Activated CD8-positive, alpha-beta T cell treated with anti-CD3 and anti-CD28 coated beads for 36 hours (primary cell): ENCODE data around the gene GABARAPL2. TPM values are rescaled to one million over a fixed set of nuclear protein-coding genes. Genes with fewer than 3 reads are reported as not detected.

Experiments
- ATAC-seq: fragments of 200-7000 bp; cut with Tn5 transposase; one replicate; pipeline ENCODE4 v1.10.0; 2021; ENCODE audit warnings: mild to moderate bottlenecking, moderate library complexity
- CTCF ChIA-PET: fragments of 350-600 bp; sonication (Branson Sonifier 250); formaldehyde crosslinking; loops from one replicate; lab custom pipeline; 2021; ENCODE audit warnings: antibody characterized with exemption; lab: Charles Lee
- POLR2A ChIA-PET: fragments of 350-600 bp; sonication (Branson Sonifier 250); formaldehyde crosslinking; loops from one replicate; lab custom pipeline; 2021; ENCODE audit warnings: antibody characterized with exemption; lab: Charles Lee
- DNase-seq: peaks from one replicate; pipeline ENCODE4 v3.0.0-alpha.2; 2020
- H3K27ac Mint-ChIP-seq: one replicate; pipeline ENCODE4 v1.8.0; 2021; ENCODE audit warnings: mild to moderate bottlenecking, mixed read lengths
- H3K27me3 Mint-ChIP-seq: one replicate; pipeline ENCODE4 v1.8.0; 2021; ENCODE audit warnings: mixed read lengths
- H3K36me3 Mint-ChIP-seq: one replicate; pipeline ENCODE4 v1.8.0; 2021; ENCODE audit warnings: low read depth, mixed read lengths
- H3K4me1 Mint-ChIP-seq: one replicate; pipeline ENCODE4 v1.8.0; 2021; ENCODE audit warnings: low read depth, mixed read lengths
- H3K4me3 Mint-ChIP-seq: one replicate; pipeline ENCODE4 v1.8.0; 2021; ENCODE audit warnings: mild to moderate bottlenecking, moderate library complexity, mixed read lengths
- H3K9me3 Mint-ChIP-seq: one replicate; pipeline ENCODE4 v1.8.0; 2021; ENCODE audit warnings: mixed read lengths
- intact Hi-C: fragments of 100-400 bp; cut with micrococcal nuclease; formaldehyde crosslinking; loops from one replicate; pipeline ENCODE4 v1.10.0; 2022
- total RNA-seq, 2 experiments: library from RNA; stranded (reverse); gene quantifications; one replicate each; pipeline ENCODE4 v1.2.3, GENCODE V29; 2021
- TF ChIP-seq, protein P1 (sequence below): fragments of 200-600 bp; IDR thresholded peaks from one replicate; pipeline ENCODE4 v1.8.0; 2022; ENCODE audit warnings: antibody characterized with exemption, mild to moderate bottlenecking

GABARAPL2 gene
- total RNA-seq, 2 experiments from 2014 or later = 56.3 to 57.4 TPM

DNA sequence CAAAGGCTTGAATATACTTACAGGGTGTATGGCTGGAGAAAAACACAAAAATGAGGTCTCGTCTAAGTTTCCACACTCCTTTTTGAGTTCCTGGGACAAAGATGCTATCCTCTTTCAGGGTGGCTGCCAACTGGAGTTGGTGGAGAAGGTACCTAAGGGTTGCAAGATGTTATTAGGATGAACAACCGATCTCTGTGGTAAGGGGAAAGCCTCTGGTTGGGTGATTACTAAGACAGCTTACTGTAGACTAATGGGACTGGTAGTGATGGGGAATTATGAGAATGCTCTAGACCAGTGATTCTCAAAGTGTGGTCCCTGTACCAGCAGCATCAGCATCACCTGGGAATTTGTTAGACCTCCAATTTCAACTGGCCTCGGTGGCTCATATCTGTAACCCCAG lies 50.9 kb downstream of the GABARAPL2 start:
- Mint-ChIP-seq H3K4me3 (no peak overlapping the region), H3K27me3 (no peaks in the 10 kb centered on the region), H3K9me3 (no peaks in the 10 kb centered on the region), H3K36me3 (peaks cover 50% of the 10 kb centered on the region), H3K4me1 (peaks cover 53% of the 10 kb centered on the region), H3K27ac (peak overlapping the region; percentile 81)
- no peak for DNase-seq
- intact Hi-C loops = no loop called here
- POLR2A ChIA-PET = interaction anchor here (2.9 kb wide), 1 partner anchor 32 kb away, joined by 17 read pairs; the partner anchor contains the start of genes KARS1 and TERF2IP
- CTCF ChIA-PET = interaction anchor here (1.1 kb wide), 1 partner anchor 100 kb away, joined by 3 read pairs; no protein-coding TSS in a partner anchor
- ATAC-seq = no peak
- TF ChIP-seq, protein P1, sequence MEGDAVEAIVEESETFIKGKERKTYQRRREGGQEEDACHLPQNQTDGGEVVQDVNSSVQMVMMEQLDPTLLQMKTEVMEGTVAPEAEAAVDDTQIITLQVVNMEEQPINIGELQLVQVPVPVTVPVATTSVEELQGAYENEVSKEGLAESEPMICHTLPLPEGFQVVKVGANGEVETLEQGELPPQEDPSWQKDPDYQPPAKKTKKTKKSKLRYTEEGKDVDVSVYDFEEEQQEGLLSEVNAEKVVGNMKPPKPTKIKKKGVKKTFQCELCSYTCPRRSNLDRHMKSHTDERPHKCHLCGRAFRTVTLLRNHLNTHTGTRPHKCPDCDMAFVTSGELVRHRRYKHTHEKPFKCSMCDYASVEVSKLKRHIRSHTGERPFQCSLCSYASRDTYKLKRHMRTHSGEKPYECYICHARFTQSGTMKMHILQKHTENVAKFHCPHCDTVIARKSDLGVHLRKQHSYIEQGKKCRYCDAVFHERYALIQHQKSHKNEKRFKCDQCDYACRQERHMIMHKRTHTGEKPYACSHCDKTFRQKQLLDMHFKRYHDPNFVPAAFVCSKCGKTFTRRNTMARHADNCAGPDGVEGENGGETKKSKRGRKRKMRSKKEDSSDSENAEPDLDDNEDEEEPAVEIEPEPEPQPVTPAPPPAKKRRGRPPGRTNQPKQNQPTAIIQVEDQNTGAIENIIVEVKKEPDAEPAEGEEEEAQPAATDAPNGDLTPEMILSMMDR = no peak

DNA sequence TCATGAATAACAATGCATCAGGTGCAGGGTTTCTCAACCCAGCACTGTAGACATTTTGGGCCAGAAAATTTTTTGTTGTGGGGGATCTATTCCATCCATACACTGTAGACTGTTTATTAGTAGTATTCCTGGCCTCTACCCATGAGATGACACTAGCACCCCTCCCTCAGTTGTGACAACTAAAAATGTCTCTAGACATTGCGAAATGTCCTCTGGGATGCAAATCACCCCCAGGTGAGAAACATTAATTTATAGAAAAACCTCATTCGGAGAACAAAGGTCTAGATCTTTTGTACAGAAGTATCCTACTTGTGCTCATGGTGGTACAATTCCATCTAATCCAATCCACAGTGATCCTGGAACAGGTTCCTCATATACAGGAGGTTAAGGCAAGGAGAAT lies 52.6 kb downstream of the GABARAPL2 start:
- Mint-ChIP-seq H3K4me3 (no peak overlapping the region), H3K27me3 (no peaks in the 10 kb centered on the region), H3K4me1 (peaks cover 53% of the 10 kb centered on the region), H3K36me3 (peaks cover 40% of the 10 kb centered on the region), H3K27ac (no peak overlapping the region), H3K9me3 (no peaks in the 10 kb centered on the region)
- TF ChIP-seq, protein P1 = no peak
- POLR2A ChIA-PET = interaction anchor here (1.1 to 2.9 kb wide), 2 partner anchors 30 to 43 kb away, joined by 3 to 17 read pairs; partner anchors contain the start of genes KARS1 and TERF2IP
- CTCF ChIA-PET = interaction anchor here (1.1 to 1.6 kb wide), 2 partner anchors 17 to 146 kb away, joined by 3 read pairs; no protein-coding TSS in a partner anchor
- DNase-seq = no peak
- intact Hi-C loops = no loop called here
- ATAC-seq = no peak

DNA sequence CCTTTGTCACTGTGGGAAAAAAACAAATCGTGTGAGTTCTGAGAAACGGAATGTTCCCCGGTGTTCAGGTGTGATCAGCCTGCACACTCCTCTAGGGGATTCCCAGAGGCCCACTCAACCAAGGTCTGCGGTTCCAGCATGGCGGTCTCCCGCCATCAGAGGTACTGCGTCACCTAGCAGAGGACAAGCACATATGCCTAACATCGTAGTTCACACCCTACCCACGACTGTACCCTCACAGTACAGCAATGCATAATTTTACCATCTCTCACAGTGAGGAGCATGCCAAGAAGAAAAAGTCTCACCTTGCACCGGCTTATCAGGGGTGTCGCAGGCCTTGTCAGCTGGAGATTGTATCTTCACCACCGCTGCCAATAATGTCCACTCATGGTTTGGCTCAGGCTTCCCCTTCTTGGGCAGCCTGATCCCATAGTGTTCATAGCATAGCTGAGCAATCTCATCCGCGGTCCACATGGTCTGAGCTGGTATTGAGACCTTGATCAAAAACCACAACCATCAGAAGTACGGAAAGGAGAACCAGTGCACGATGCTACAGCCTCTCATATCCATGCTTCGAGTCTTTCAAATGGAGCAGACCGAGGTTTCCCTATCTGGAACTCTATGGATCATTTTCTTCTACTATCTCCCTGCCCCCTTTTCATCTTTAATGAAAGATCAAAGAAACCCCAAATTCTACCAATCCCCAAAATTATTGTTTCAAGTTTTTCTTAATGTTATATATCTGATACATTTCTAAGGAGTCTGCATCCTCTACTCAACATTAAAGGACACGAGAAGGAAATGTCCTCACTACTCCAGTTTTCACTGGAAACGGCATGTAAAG lies 54.4 kb downstream of the GABARAPL2 start:
- no peaks in the 10 kb centered on the region for H3K9me3 Mint-ChIP-seq
- peak overlapping the region; percentile 97 for H3K4me3 Mint-ChIP-seq
- H3K4me1 Mint-ChIP-seq = peaks cover 55% of the 10 kb centered on the region
- TF ChIP-seq, protein P1 = no peak
- H3K36me3 Mint-ChIP-seq = peaks cover 41% of the 10 kb centered on the region
- CTCF ChIA-PET = interaction anchor here (1.0 to 3.5 kb wide), 8 partner anchors 19 to 148 kb away, joined by 3 to 15 read pairs (median 3); partner anchors contain the start of genes KARS1 and TERF2IP
- peak overlapping the region; percentile 84 for H3K27ac Mint-ChIP-seq
- H3K27me3 Mint-ChIP-seq = no peaks in the 10 kb centered on the region
- POLR2A ChIA-PET = interaction anchor here (0.7 to 4.1 kb wide), 5 partner anchors 12 to 66 kb away, joined by 3 to 50 read pairs (median 3); partner anchors contain the start of genes GABARAPL2, KARS1 and TERF2IP
- DNase-seq (peak; percentile 70), ATAC-seq (peak; percentile 27)
- intact Hi-C loops = loop anchor here (10.0 kb wide), 1 partner anchor 156 kb away; the partner anchor contains the start of gene TMEM170A

DNA sequence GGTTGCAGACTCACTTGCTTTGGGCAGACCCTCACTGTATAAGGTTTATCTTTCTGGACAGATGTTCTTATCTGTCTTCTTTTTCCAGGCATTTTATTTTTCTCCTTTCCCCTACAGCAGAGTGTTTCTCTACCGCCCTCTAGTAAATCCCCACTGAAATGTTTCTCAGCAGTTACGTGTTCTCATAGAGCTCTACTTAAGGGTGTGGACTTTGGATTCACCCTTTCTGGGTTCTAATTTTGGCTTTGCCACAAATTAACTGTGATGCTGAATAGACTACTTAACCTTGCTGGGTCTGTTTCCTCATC lies 54.9 kb downstream of the GABARAPL2 start:
- ChIA-PET POLR2A (interaction anchor here (0.7 to 4.1 kb wide), 7 partner anchors 10 to 66 kb away, joined by 3 to 50 read pairs (median 3); partner anchors contain the start of genes GABARAPL2, KARS1 and TERF2IP), CTCF (interaction anchor here (0.7 to 3.5 kb wide), 14 partner anchors 10 to 421 kb away, joined by 3 to 18 read pairs (median 3); partner anchors contain the start of genes KARS1 and TERF2IP)
- DNase-seq = no peak
- intact Hi-C loops = loop anchor here (10.0 kb wide), 1 partner anchor 156 kb away; the partner anchor contains the start of gene TMEM170A
- Mint-ChIP-seq H3K4me1 (peaks cover 51% of the 10 kb centered on the region), H3K9me3 (no peaks in the 10 kb centered on the region), H3K36me3 (peaks cover 41% of the 10 kb centered on the region), H3K27ac (peak overlapping the region; percentile 96), H3K27me3 (no peaks in the 10 kb centered on the region), H3K4me3 (peak overlapping the region; percentile 97)
- TF ChIP-seq, protein P1 = peak; percentile 33
- no peak for ATAC-seq
